Measurements from ENCODE around the gene BIRC3.

- TF ChIP-seq CTCF (IDR thresholded peaks at IDR 0.05): peak in 1 of 7 experiments; percentile 17
- TF ChIP-seq POLR2AphosphoS5 (IDR thresholded peaks at IDR 0.05): no peak
- TF ChIP-seq POLR2A (IDR thresholded peaks at IDR 0.05): no peak
Measured at GRCh38 chr11:102367364-102367763, 50.1 kb downstream of the BIRC3 start.

Measured in stomach (tissue), 4 donors.